Measurements from ENCODE around the gene C2CD4A.

Gene C2CD4A

GRCh38 chr15:62104401-62104800 lies 37.6 kb downstream of the C2CD4A start:
- DNase-seq: no peak

DNA sequence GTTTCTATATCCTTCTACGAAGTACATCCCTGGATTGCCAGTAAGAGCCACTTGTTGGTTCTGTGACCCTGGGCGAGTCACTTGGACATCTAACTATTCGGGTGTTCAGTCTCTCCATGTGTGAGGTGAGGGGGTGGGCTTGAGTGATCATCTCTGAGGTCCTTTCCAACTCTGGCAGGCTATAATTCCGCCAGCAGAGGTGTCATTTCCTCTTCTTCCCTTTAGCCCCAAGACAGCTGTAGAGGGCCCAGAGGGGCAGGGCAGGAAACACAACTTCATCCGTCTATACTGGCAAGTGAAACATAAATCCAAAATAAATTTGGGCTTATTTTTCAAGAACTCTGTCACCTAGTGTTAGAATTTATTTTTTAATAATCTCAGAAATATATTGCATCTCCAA lies 38.1 kb downstream of the C2CD4A start:
- DNase-seq: no peak

- no peak for DNase-seq
Observed at GRCh38 chr15:62105266-62105665, 38.5 kb downstream of the C2CD4A start.

DNA sequence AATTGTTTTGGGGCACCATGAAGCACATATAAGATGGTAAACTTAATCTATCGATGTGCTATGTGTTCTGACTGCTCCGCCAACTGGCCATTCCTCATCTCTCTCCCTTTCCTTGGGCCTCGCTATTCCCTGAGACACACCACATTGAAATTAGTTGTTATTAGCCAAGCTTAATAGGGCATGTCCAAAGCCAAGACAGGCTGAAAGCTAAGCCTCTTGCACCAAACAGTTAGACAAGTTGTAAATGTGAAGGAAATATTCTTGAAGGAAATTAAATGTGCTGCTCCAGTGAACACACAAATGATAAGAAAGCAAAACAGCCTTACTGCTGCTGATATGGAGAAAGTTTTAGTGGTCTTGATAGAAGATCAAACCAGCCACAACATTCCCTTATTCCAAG lies 39.3 kb downstream of the C2CD4A start:
- no peak for DNase-seq

GRCh38 chr15:62107571-62108121 lies 40.9 kb downstream of the C2CD4A start:
- DNase-seq: no peak

DNA sequence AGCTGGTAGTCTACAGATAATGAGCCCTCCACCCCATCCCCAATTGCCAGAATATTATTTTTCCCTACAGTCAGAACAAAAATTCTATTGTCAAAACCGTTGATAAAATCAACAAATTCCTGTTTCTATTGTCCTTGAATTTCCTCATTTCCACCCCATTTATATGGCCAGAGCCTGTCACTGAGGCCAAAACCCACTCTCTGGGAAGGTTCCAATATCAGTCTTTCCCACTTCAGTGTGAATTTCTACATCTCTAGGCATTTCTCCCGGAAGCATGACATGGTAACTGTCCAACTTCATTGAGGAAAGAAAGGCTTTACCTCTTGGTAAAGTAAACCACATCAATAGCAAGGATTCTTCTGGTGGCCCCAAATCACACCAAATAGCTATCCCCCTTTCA lies 41.6 kb downstream of the C2CD4A start:
- no peak for DNase-seq

DNA sequence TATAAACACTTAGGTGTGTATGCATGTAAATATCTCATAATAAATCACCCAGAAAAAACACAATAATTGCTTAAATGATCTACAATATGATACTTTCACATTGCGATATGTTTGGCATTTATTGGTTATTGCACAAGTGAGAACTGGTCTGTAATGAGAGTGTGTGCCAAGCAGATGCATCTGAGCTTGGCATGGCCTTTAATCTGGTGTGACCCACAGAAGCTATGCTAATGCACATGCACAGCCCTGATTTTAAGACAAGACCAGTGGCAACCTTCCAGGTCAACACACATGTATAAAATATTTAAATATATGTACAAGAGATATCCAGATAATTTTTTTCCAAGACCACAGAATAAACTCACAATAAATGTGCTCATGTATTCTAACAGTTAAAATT lies 42.7 kb downstream of the C2CD4A start:
- no peak for DNase-seq

- DNase-seq: no peak
Observed at GRCh38 chr15:62109982-62110851, 43.4 kb downstream of the C2CD4A start.

DNA sequence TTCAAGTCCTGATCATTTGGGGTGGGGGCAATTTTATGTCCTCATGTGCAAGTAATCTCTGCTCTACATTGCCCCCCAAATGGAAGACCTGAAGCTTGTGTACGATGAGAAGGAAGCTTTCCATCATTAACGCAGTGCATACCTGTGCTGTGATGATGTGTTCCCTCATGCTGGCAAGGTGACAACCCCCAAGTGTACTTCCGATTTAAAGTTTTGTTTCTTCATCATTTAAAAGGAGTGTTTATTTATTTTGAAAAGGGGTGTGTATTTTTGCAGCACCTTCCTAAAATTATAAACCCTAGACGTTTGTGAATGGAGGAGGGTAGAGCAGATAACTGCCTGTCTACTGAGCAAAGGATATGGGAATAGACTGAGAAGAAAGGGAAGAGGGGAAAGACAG lies 45.3 kb downstream of the C2CD4A start:
- DNase-seq: no peak

DNA sequence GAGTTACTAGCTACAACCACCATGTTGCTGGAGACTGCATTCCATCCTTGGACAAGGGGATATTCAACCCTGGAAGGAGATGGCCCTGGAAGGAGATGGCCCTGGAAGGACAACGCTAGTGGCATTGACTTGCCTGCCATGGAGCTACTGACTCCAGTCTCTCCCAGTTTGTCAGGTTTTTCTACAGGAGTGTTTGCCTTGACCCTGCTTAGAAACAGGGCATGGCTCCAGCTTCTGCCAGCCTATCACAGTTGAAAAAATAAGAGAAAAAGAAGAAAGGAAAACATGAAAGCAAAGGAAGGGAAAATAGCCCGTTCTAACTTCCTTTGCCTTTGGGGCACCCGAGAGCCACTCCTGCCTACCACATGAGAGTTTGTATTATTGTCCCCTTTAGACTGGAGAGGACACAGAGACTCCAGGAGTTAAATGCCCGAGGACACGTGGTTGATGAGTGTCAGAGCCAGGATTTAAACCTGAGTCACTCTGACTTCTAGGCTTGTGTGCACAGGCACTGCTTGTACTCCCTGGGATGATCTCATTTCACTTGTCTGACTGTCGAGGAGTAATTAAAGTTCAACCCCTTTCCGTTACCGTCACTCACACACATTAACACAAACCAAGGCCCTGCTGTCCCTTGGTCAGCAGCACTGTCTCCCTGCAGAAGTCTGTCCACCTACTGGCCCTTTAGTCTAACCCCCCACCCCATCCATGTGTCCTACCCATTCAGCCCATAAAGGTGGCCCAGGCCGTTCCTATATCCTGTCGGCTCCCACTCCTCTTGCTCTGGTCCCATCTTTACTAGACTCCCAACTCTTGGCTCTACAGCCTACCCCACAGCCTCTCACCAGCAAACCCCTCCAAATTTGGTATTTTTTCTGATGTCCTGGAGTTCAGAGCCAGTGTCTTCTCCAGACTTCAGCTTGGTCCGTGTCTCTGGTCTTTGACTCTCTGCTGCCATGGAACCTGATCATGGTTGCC lies 46.1 kb downstream of the C2CD4A start:
- DNase-seq: no peak

DNA sequence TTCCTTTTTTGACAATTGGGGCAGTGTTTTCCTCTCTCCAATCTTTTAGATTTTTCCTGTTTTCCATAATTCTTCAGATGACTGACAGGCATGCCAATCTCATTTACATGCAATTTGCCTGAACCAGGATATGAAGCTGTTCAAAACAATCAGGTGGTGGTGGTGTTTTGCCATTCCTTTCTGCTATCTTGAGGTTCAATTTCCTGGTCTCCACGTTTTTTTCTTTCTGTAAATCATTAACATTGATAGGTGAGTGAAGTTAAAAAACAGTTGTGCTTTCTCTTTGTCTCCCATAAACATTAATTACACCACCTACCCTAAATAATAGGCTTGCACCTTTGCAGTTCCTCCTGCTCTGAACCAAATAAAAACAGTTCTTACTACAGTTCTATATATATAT lies 49.1 kb downstream of the C2CD4A start:
- DNase-seq: no peak

GRCh38 chr15:62118520-62119226 lies 51.9 kb downstream of the C2CD4A start:
- DNase-seq: no peak

- DNase-seq: peak; percentile 33
Observed at GRCh38 chr15:62119227-62119864, 52.6 kb downstream of the C2CD4A start.

- DNase-seq: no peak
Observed at GRCh38 chr15:62119874-62120273, 53.1 kb downstream of the C2CD4A start.
